Ovary (tissue), 3 donors: ENCODE data around the gene TNFAIP8L1.

ENCODE experiments used
- EP300 ChIP-seq: sonication (generic); formaldehyde crosslinking; IDR thresholded peaks from one replicate; pipeline ENCODE4 v1.6.1; 2017; ENCODE audit warnings: antibody characterized with exemption
- POLR2A ChIP-seq: fragments of 450-650 bp; IDR thresholded peaks from one replicate; pipeline ENCODE4 v1.6.1; 2017; ENCODE audit warnings: antibody characterized with exemption, mild to moderate bottlenecking, moderate library complexity
- TF ChIP-seq, protein P1 (sequence below), 3 donors: fragments of 450-650 bp in 2 of 3; fragments of 200-600 bp in 1 of 3; IDR thresholded peaks; one replicate each; pipeline versions ENCODE4 v1.5.1 to v1.8.0; 2016 to 2022; ENCODE audit warnings: antibody characterized with exemption in 3 of 3, mild to moderate bottlenecking in 1 of 3
- donor health status: DM: no; HTN: no; CAD: no.

DNA sequence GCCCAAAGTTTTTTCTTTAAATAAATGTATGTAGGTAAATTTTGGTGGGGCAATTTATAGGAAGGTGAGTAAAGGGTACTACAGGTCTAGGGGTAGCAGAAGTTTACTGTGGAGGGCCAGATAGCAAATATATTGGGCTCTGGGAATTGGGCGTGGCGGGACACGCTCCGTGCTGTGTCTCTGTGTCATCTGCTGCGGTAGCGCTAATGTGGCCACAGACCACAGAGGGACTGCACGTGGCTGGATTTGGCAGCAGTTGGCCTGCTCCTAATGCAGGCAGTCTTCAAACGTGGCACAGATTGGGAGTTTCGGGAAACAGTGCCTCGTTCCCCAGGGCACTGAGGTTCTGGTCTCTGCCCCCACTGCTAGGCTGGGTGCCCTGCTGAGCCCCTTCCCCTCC lies 47.4 kb downstream of the TNFAIP8L1 start:
- TF ChIP-seq POLR2A (no peak), EP300 (no peak)
- TF ChIP-seq, protein P1, sequence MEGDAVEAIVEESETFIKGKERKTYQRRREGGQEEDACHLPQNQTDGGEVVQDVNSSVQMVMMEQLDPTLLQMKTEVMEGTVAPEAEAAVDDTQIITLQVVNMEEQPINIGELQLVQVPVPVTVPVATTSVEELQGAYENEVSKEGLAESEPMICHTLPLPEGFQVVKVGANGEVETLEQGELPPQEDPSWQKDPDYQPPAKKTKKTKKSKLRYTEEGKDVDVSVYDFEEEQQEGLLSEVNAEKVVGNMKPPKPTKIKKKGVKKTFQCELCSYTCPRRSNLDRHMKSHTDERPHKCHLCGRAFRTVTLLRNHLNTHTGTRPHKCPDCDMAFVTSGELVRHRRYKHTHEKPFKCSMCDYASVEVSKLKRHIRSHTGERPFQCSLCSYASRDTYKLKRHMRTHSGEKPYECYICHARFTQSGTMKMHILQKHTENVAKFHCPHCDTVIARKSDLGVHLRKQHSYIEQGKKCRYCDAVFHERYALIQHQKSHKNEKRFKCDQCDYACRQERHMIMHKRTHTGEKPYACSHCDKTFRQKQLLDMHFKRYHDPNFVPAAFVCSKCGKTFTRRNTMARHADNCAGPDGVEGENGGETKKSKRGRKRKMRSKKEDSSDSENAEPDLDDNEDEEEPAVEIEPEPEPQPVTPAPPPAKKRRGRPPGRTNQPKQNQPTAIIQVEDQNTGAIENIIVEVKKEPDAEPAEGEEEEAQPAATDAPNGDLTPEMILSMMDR (IDR thresholded peaks at IDR 0.05): no peak
